CD4-positive, alpha-beta T cell treated with Interleukin-15 for 4 hours (primary cell): ENCODE data around the gene ODAM.
"Not testable (repeated sequence)": the region's sequence is repeated elsewhere in the genome, so short reads cannot be mapped to it uniquely, and the experiment has no call there.

ENCODE experiments used
- DNase-seq: peaks from one replicate; pipeline ENCODE4 v3.0.0-alpha.2; 2020; ENCODE audit warnings: low spot score

Gene ODAM

DNA sequence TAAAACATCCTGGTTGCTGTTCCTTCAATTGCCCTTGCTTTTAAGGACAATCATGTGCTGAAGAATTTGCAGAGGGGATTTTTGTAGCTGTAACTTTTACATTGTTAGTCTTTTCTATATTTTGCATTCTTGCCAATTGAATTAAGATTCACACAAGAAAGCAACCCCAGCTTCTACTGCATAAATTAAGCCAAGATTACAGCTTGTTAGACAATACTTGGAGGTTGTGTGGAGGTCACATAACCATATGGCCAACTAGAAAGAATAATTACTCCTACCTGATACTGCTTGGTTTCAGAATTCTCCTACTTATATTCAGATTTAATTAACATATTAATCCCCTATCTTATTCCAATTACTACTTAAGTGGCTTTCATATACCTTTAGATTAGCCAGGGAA, 26.3 kb downstream of the ODAM start:
- not testable (repeated sequence) for DNase-seq

DNA sequence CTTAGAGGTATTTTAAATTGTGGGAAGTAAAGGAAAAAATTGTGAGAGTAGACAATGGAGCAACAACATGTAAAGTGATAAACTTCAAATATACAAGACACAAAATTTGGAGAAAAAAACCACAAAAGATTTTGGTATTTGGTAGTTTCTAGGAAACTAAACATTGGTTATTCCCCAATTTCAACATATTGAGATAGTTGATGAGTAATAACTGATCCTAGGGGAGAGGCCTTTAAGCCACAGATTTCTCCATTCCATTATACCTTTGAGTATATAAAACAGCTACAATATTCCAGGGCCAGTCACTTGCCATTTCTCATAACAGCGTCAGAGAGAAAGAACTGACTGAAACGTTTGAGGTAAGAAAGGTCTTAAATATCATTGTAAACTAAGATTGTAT, 30.3 kb downstream of the ODAM start, which contains the start of gene FDCSP:
FDCSP (plus strand) TSS at position 301 of the 400 bp plus-strand sequence. CDS start 5,071 bp downstream, outside the sequence.
- no peak for DNase-seq

DNA sequence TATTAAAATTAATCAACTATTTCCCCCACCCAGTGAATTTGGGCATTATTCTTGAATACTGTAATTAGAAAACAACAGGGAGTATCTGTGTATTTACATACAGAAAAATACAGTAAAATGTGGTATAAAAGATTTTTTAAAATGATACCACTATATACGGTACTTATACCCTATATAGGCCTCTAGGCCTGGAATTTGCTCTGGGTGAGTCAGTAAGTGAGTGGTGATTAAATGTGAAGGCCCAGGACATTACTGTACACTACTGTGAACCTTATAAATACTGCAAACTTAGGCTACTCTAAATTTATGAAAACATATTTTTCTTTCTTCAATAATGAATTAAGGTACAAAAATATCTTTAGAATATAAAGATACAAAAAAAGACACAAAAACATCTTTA, 40.6 kb downstream of the ODAM start:
- DNase-seq = no peak

DNA sequence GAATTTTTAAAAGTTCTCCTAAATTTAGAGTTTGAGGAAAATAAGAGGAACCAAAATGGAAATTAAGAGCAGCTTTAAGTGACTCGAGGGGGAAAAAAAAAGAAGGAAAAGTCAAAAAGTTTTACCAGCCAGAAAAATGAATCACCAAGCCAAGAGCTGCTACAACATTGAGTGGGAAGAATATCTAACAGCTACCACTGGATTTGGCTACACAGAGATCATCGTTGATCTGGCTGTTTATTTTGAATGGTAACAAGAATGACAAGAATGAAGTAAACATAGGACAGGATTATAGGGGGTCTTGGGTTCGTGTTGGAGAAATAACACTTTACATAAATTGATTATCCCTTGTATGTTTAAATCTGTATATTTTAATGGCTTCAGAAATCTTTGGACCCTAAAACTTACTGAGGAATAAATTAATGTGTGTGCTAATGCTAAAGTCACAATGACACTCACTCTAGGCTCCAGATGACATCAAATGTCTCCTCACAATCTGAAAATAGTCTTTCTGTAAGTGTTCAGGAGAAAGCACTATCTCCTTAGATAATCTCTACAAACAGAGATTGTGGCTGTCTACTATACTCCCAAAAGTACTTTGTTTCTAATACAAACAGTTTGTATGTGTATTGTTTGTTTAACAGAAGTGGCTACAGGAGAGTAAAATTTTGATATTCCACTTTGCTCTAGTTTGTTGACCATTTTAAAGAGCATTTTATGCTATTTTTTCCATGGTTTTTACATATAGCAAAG, 43.8 kb downstream of the ODAM start:
- DNase-seq = no peak

DNA sequence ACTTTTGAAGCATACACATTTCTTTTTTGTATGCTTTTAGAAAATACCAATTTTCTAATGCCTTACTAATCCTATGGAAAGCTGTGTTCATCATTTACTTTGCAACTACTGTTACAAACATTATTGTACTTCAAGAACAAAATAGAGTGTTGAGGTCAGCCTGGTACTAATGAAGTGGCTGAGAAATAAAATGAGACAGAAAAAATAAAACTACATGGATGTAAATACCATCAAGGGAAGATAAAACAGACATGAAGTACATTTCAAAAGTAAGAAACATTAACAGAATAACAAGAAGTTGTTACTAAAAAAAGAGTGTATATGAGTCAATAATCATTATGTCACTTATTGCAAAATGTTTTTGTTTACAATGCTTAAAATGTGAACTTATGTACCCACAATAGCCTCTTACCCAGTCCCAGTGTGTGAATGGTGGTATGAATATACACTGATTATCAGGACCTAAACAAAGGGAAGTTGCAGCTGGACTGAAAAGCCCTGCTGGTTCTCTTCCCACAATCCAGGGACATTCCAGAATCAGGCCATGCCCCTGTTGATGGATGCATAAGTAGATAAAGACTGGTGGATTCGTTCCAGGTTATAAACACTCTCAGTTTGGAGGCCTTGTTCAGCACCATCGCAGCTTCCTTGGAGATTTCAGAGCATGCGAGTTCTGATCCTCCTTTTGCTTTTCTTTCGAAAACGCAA, 44.5 kb downstream of the ODAM start:
- DNase-seq = no peak

DNA sequence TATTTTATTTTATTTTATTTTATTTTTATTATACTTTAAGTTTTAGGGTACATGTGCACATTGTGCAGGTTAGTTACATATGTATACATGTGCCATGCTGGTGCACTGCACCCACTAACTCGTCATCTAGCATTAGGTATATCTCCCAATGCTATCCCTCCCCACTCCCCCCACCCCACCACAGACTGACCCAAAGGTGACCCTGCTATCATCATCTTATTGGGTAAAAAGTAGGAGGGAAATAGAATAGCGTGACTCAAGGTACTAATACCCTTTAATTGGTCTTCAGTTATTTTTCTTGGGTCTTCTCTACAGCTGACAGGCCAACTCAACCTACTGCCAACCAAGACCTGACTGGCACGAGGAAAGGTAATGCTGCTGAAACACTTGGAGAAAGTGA, 46.8 kb downstream of the ODAM start, which contains the start of gene CSN3:
CSN3 (plus strand) TSS at position 301 of the 400 bp plus-strand sequence. CDS start 2,223 bp downstream, outside the sequence.
- not testable (repeated sequence) for DNase-seq

DNA sequence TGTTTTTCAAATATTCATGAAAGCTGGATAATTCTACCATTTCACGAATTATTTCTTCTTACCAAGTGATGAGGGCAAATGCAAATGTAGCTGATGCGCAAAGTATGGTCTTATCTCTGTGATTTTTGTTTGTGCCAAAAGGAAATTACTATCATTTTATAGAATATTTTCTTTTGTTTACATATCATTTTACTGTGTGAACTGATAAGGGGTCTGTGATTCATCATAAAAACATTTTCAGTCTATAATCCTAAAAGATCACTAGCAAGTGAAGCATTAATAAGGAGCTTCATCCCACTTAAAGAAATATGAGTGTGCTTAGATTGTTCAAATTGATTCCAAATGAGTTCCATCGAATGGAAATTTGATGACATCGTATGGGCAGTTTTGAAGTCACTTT, 47.6 kb downstream of the ODAM start:
- DNase-seq = no peak

DNA sequence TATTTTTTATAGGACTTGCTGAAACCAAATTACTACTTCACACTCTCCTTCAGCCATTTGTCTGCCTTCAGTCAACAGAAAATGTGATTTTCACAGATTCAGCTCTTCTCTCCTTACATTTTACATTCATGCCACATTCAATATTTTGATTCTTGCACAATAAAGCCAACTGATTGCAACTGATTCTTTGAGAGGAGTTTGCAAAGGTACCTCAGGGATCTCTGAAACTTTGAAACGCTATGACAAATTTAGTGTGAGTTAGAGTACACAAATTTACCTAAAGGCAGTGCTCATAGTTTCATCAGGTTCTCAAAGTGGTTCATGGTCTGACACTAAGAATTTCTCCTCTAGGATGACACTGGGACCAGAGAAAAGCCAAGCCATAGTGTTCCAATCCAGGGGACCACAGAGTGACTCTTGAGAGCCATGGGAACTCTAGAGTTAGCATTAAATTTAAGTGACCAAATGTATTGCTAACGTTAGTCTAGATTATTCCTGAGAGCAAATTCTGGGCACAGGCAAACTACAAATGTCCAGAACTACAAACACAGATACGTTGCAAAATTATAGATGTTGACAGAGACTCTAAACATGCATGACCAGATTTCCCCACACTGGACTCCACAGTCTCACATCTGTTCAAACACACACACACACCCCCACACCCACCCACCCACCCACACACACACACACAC, 55.9 kb downstream of the ODAM start:
- no peak for DNase-seq

DNA sequence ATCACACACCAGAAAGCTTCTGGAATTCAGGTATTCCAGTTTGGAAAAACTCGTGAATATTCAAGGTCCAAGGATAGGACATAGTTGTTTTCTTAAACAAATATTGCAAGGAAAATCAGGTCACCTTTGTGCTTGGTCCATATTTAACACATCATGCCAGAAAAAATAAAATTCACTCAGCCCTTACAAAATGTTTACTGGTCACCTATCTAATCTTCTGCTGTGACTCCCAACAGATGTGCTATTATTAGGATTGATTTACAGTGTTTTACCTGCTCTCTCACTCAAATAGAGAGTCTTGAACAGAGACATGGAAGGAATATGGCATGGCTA, 56.4 kb downstream of the ODAM start:
- no peak for DNase-seq
